Gastroesophageal sphincter (tissue), 3 donors: Measurements from ENCODE around the gene SLC6A9.

Experiments used
- POLR2AphosphoS5 ChIP-seq: sonication (generic); formaldehyde crosslinking; IDR thresholded peaks from one replicate; pipeline ENCODE4 v1.6.1; 2017; ENCODE audit warnings: antibody characterized with exemption
- TF ChIP-seq, protein P1 (sequence below), 4 experiments: fragments of 200-600 bp in 2 of 4; fragments of 450-650 bp in 2 of 4; sonication (generic) in 1 of 4; IDR thresholded peaks; one replicate each; pipeline ENCODE4 v1.5.1; 2017 to 2019; ENCODE audit warnings: antibody characterized with exemption in 4 of 4, mild to moderate bottlenecking in 2 of 4, moderate library complexity in 2 of 4

DNA sequence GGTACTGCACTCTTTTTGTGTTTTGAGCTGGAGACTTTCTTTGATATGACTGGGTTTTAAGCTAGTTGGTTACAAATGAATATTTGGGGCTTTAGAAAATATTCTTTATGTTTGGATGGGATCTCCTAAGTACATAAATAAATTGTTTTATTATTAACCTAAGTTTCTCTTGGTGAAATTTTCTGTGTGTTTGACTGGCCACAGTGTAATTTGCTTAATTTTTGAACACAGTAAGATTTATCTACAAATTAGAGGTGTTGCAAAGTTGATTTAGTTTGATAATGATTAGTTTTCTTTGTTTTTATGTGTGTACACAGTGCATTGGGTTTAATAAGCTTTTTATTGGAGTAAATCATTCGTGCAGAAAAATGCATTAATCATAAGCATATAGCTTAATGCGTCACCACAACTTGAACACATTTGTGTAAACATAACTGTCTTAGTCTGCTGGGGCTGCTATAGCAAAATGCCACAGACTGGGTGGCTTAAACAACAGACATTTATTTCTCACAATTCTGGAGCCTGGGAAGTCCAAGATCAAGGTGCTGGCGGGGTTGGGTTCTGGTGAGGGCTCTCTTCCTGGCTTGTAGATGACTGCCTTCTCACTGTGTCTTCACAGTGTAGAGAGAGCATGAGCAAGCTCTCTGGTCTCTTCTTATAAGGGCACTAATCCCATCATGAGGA, 17.4 kb upstream of the SLC6A9 start:
- TF ChIP-seq, protein P1, sequence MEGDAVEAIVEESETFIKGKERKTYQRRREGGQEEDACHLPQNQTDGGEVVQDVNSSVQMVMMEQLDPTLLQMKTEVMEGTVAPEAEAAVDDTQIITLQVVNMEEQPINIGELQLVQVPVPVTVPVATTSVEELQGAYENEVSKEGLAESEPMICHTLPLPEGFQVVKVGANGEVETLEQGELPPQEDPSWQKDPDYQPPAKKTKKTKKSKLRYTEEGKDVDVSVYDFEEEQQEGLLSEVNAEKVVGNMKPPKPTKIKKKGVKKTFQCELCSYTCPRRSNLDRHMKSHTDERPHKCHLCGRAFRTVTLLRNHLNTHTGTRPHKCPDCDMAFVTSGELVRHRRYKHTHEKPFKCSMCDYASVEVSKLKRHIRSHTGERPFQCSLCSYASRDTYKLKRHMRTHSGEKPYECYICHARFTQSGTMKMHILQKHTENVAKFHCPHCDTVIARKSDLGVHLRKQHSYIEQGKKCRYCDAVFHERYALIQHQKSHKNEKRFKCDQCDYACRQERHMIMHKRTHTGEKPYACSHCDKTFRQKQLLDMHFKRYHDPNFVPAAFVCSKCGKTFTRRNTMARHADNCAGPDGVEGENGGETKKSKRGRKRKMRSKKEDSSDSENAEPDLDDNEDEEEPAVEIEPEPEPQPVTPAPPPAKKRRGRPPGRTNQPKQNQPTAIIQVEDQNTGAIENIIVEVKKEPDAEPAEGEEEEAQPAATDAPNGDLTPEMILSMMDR (IDR thresholded peaks at IDR 0.05): no peak
- no peak for TF ChIP-seq POLR2AphosphoS5
